AG08396 (cell line): ENCODE measurements around the gene OR2M7.
"Not testable (repeated sequence)": the region's sequence is repeated elsewhere in the genome, so short reads cannot be mapped to it uniquely, and the experiment has no call there.

Experiments
- DNase-seq: peaks from one replicate; pipeline ENCODE4 v3.0.0; 2012; ENCODE audit warnings: low spot score, mixed read lengths

The OR2M7 gene, protein sequence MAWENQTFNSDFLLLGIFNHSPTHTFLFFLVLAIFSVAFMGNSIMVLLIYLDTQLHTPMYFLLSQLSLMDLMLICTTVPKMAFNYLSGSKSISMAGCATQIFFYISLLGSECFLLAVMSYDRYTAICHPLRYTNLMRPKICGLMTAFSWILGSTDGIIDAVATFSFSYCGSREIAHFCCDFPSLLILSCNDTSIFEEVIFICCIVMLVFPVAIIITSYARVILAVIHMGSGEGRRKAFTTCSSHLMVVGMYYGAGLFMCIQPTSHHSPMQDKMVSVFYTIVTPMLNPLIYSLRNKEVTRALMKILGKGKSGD

DNA sequence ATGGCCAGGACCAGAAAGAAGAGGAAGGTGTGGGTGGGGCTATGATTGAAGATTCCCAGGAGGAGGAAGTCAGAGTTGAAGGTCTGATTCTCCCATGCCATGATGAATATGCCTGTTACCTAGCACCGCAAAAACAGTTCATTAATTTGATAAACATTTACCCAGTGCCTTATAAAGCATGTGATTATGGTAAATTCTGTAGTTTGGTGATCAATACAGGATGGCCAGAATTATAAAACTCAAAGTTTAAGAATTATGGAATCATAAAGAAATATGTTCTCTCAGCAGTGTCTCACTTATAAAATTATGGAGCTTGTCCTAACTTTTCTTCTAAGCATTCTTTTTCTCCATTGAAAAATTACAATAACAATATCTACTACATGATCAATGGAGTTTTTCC is at the start of gene OR2M7:
TSS of gene OR2M7 (minus strand) at position 101 of the 400 bp plus-strand sequence. CDS start at position 101, 0 bp downstream.
- no peak for DNase-seq

- DNase-seq: no peak
Measured at GRCh38 chr1:248373761-248374160, 49.4 kb upstream of the OR2M7 start.

- no peak for DNase-seq
Measured at GRCh38 chr1:248372394-248372793, 48.0 kb upstream of the OR2M7 start.

DNA sequence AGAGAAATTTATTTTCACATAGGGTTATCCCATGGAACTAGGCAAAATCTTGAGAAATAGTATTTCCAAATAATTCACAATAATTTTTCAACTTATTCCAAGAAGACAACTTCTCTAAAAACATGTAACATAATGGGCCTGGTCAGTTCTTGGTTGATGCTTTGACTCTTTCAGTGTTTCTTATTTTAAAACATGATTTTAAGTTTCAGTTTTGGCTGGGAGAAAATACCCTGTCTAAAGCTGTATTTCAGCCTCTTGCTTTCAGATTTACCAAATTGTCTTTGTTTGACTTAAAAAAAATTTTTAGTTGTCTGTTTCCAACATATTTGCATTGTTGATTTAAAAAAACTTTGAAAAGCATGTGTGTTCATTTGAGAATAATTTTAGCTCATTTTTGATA is 42.2 kb upstream of the OR2M7 start:
- no peak for DNase-seq

DNA sequence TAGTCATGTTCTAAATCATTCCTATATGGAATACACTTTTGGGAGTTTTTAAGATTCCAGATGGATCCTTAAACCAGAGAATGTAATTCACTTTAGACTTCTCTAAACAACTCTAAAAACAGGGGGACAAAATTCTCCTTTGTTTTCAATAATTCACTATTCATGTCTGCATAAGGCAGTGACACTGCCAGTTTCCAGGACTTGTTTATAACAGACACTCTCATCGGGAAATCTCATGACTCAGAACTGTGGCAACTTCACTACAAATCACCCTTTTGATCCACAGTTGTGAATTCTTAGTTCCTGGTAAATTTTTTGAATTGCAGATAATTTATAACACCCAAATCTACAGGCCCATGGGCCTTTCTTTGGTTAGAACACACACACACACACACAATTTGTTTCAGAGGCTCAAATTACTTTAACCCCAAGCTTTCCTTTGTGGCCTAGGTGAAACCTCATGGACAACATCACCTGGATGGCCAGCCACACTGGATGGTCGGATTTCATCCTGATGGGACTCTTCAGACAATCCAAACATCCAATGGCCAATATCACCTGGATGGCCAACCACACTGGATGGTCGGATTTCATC is 36.9 kb upstream of the OR2M7 start, which contains the start of gene OR2T4:
TSS of gene OR2T4 (plus strand) at position 545 of the 595 bp plus-strand sequence. CDS start at position 545, 0 bp downstream.
- no peak for DNase-seq

- DNase-seq: no peak
Measured at GRCh38 chr1:248359415-248359814, 35.0 kb upstream of the OR2M7 start.

DNA sequence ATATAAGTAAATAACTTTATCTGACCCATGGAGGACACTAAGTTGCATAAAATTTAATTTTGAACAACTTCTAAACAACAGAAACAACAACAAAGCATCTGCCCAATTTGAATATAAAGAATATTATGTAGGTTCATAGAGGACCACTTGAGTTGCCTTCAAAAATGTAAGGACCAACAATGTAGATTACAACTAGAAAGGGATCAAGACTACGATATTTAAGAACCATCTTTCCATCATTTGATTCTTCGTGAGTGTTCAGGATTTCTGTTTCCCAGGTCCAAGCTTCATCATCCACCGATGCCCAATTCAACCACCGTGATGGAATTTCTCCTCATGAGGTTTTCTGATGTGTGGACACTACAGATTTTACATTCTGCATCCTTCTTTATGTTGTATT is 24.1 kb upstream of the OR2M7 start, which contains the start of gene OR14C36:
TSS of gene OR14C36 (plus strand) at position 301 of the 400 bp plus-strand sequence. CDS start at position 301, 0 bp downstream.
- no peak for DNase-seq

GRCh38 chr1:248343451-248343850 is 19.1 kb upstream of the OR2M7 start:
- DNase-seq: no peak

- no peak for DNase-seq
Measured at GRCh38 chr1:248316796-248317195, 7.6 kb downstream of the OR2M7 start.

- not testable (repeated sequence) for DNase-seq
Measured at GRCh38 chr1:248306740-248307139, 17.6 kb downstream of the OR2M7 start.

DNA sequence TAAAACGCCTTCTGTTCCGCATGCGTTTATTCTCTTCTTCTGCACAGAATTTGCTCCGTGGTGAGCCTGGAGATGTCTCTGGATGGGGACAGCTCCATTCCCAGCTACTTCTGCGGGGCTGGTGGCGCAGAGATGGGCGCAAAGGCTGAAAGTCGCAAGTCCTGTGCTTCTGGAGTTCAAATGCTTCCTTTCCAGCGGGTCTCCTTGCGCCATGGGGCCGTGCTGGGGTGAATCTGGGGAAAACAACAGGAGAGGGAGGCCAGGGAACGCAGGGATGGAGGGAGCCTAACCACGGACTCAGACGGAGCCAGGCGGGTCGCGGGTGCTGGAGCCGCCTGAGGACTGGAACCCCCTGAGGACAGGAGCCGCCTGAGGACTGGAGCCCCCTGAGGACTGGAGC is 18.3 kb downstream of the OR2M7 start:
- DNase-seq: no peak

DNA sequence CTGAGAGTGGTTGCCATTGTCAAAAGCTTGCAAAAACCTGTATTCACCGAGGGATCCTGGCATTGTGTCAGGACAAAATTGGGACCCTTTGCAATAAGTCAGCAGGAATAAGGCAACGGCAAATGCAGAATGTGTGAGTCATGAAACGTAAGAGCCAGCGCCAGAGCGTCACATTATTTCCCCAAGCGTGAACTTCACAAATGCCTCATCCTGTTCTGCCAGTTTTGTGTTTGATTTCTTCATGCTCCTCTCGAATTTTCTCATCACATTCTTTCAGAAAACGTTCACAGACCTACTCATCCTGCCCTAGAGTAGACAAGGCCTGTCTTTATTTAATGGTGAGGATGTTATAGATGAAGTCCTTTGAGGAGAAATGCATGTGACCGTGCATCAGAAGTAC is 18.7 kb downstream of the OR2M7 start:
- DNase-seq: not testable (repeated sequence)

DNA sequence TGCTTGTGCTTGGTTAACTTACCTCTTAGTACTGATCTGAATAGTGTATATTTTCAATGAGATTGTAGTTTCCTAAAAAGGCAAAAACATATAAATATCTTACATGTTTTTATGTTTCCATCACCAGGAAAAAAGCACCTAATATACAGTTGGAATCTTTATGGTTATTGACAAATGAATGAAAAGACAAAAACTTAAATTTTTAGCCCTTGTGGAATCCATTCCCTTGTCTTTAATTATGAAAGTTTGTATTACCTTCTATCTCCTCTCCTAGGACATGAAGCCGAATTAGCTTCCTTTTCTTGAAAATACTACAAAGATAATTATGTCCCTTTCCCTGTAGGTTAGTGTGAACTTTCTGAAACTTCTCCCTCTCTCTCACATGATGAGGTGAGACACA is 21.0 kb downstream of the OR2M7 start, which contains the start of gene OR2T12:
TSS of gene OR2T12 (minus strand) at position 101 of the 400 bp plus-strand sequence. CDS start 7,846 bp downstream, outside the sequence.
- DNase-seq: no peak

DNA sequence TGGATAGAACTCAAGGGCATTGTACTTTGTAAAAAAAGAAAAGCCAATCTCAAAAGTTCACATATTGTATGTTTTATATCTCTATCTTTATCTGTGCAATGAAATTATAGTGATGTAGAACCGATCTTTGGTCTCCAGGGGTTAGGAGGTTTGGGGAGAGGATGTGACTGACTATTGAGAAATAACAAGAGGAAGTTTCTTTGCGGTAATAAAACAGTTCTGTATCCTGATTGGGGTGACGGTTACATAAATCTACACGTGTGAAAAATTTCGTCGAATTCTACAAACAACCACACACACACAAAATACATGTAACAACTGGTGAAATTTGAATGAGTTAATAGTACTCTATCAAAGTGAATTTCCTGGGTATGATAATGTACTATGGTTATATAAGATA is 36.0 kb downstream of the OR2M7 start:
- no peak for DNase-seq

DNA sequence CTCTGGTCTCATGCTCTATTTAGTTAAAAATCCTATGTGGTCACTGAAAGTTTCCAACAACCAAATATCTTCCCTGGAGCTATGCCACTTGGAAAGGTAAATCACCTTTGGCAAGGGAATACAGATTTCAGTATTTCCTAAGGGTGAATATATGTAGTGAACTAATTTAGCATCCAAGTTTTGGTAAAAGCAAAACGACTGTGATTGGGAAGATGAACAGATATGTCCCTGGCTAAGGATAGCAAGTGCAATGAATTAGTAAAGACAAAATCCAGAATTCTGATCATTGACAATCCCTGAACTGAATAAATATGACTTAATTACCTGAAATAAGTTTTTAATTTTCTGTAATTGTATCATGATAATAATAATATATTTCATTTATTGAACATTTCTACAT is 46.5 kb downstream of the OR2M7 start, which contains the start of gene OR2T33:
TSS of gene OR2T33 (minus strand) at position 101 of the 400 bp plus-strand sequence. CDS start 4,162 bp downstream, outside the sequence.
- DNase-seq: no peak
